SK-N-SH (cell line): Measurements from ENCODE around the gene YBX2. TPM values are rescaled to one million over a fixed set of nuclear protein-coding genes. Genes with fewer than 3 reads are reported as not detected.
A peak's percentile ranks its signal among the peaks of the same experiment; 100 is the strongest.

Experiments
- CTCF ChIA-PET: fragments of 300-600, 350-600 bp; formaldehyde crosslinking; extraction: SDS; loops from one replicate; lab custom pipeline; 2021; lab: Yijun Ruan, JAX
- POLR2A ChIA-PET: fragments of 350-600 bp; sonication (Branson Sonifier 250); formaldehyde crosslinking; extraction: SDS; loops from one replicate; lab custom pipeline; 2020; ENCODE audit warnings: antibody characterized with exemption, inconsistent platforms; lab: Yijun Ruan, JAX
- DNase-seq: peaks from one replicate; pipeline ENCODE4 v3.0.0; 2012
- H2AFZ ChIP-seq: fragments of 200-600 bp; sonication (generic); 2 replicates; pipeline ENCODE4 v1.8.1; 2016; ENCODE audit warnings: antibody characterized with exemption, mild to moderate bottlenecking, low read depth
- H3F3A ChIP-seq: fragments of 200-600 bp; sonication (generic); replicated peaks from 2 replicates; pipeline ENCODE3; 2016; ENCODE audit warnings: antibody characterized with exemption, mild to moderate bottlenecking; ENCODE audit not compliant: insufficient read depth
- H3K27ac ChIP-seq, 2 experiments: fragments of 200-500 bp in 1 of 2; fragments of 200-600 bp in 1 of 2; sonication (Bioruptor generic) in 1 of 2; sonication (generic), shearing (Covaris generic) in 1 of 2; 2 replicates each; pipeline versions ENCODE4 v1.5.1 to v1.6.1; 2014 to 2016; ENCODE audit warnings: low read depth in 2 of 2, inconsistent platforms in 1 of 2, low read length in 1 of 2, mild to moderate bottlenecking in 1 of 2, mixed read lengths in 1 of 2
- H3K27me3 ChIP-seq: fragments of 200-600 bp; sonication (generic), shearing (Covaris generic); 2 replicates; pipeline ENCODE4 v1.6.1; 2016; ENCODE audit warnings: mixed run types; ENCODE audit not compliant: insufficient read depth
- H3K36me3 ChIP-seq, 2 experiments: fragments of 200-500 bp in 1 of 2; fragments of 200-600 bp in 1 of 2; sonication (Bioruptor generic) in 1 of 2; sonication (generic) in 1 of 2; replicated peaks in 1 of 2; 2 replicates each; pipeline versions ENCODE3 to v1.5.1; 2014 to 2016; ENCODE audit warnings: low read length in 1 of 2, mild to moderate bottlenecking in 1 of 2; ENCODE audit not compliant: insufficient read depth in 2 of 2, control insufficient read depth in 1 of 2
- H3K4me1 ChIP-seq, 2 experiments: fragments of 200-500 bp in 1 of 2; fragments of 200-600 bp in 1 of 2; sonication (Bioruptor generic) in 1 of 2; sonication (generic), shearing (Covaris generic) in 1 of 2; 2 replicates each; pipeline versions ENCODE4 v1.5.1 to v1.6.1; 2014 to 2016; ENCODE audit warnings: low read depth in 1 of 2, low read length in 1 of 2, mixed run types in 1 of 2; ENCODE audit not compliant: insufficient read depth in 2 of 2, control insufficient read depth in 1 of 2
- H3K4me2 ChIP-seq: fragments of 200-600 bp; sonication (generic), shearing (Covaris generic); 2 replicates; pipeline ENCODE4 v1.6.1; 2017; ENCODE audit warnings: mixed run types
- H3K4me3 ChIP-seq, 2 experiments: fragments of 200-500 bp in 1 of 2; fragments of 200-600 bp in 1 of 2; sonication (Bioruptor generic) in 1 of 2; sonication (generic), shearing (Covaris generic) in 1 of 2; 2 replicates each; pipeline versions ENCODE4 v1.5.1 to v1.8.1; 2014 to 2016; ENCODE audit warnings: low read depth in 2 of 2, inconsistent platforms in 1 of 2, low read length in 1 of 2, mild to moderate bottlenecking in 1 of 2, mixed read lengths in 1 of 2, moderate library complexity in 1 of 2
- H3K79me2 ChIP-seq: fragments of 200-600 bp; sonication (generic); 2 replicates; pipeline ENCODE4 v1.8.1; 2017; ENCODE audit warnings: mild to moderate bottlenecking; ENCODE audit not compliant: insufficient read depth
- H3K9ac ChIP-seq: fragments of 200-600 bp; sonication (generic); 2 replicates; pipeline ENCODE4 v1.6.1; 2017; ENCODE audit warnings: mixed run types
- H3K9me2 ChIP-seq: fragments of 200-600 bp; sonication (generic); 2 replicates; pipeline ENCODE4 v1.6.1; 2017; ENCODE audit warnings: mixed run types
- H3K9me3 ChIP-seq: fragments of 200-600 bp; sonication (generic); 2 replicates; pipeline ENCODE4 v1.6.1; 2017; ENCODE audit warnings: mixed run types, mild to moderate bottlenecking, moderate library complexity
- H4K20me1 ChIP-seq: fragments of 200-600 bp; sonication (generic); 2 replicates; pipeline ENCODE4 v1.6.1; 2017; ENCODE audit warnings: mild to moderate bottlenecking, mixed run types; ENCODE audit not compliant: insufficient read depth
- FOXJ3 ChIP-seq: sonication (generic); formaldehyde crosslinking; IDR thresholded peaks from 2 replicates; pipeline ENCODE4 v1.5.1; 2020; ENCODE audit warnings: mild to moderate bottlenecking, missing genetic modification reagents
- GABPA ChIP-seq: IDR thresholded peaks from 2 replicates; pipeline ENCODE4 v1.4.0; 2012; ENCODE audit warnings: low read depth, mild to moderate bottlenecking
- GATA2 ChIP-seq: sonication (generic); formaldehyde crosslinking; IDR thresholded peaks from 2 replicates; pipeline ENCODE4 v1.5.0; 2020; ENCODE audit warnings: mild to moderate bottlenecking, missing genetic modification reagents
- JUND ChIP-seq: IDR thresholded peaks from 2 replicates; pipeline ENCODE4 v1.4.0; 2012
- MEF2A ChIP-seq: IDR thresholded peaks from 2 replicates; pipeline ENCODE4 v1.4.0; 2012; ENCODE audit warnings: low read depth, borderline replicate concordance
- MXI1 ChIP-seq: IDR thresholded peaks from 2 replicates; pipeline ENCODE4 v1.6.1; 2012; ENCODE audit warnings: mild to moderate bottlenecking, low read depth, low read length, improper control_type of control experiment
- NRF1 ChIP-seq: IDR thresholded peaks from 2 replicates; pipeline ENCODE4 v1.6.1; 2012; ENCODE audit warnings: low read depth, mild to moderate bottlenecking, low read length
- RCOR1 ChIP-seq: fragments of 150-350 bp; IDR thresholded peaks from 2 replicates; pipeline ENCODE4 v1.6.1; 2017; ENCODE audit warnings: antibody characterized with exemption, low read length
- RFX5 ChIP-seq: IDR thresholded peaks from 2 replicates; pipeline ENCODE4 v1.6.1; 2012; ENCODE audit warnings: mild to moderate bottlenecking, improper control_type of control experiment, low read length
- SIN3A ChIP-seq: IDR thresholded peaks from 2 replicates; pipeline ENCODE4 v1.6.1; 2012; ENCODE audit warnings: low read depth, mild to moderate bottlenecking, low read length, moderate library complexity, borderline replicate concordance
- SMC3 ChIP-seq: IDR thresholded peaks from 2 replicates; pipeline ENCODE4 v1.6.1; 2012; ENCODE audit warnings: low read depth, low read length, improper control_type of control experiment
- TAF1 ChIP-seq: IDR thresholded peaks from 2 replicates; pipeline ENCODE4 v1.6.1; 2012; ENCODE audit warnings: low read depth, mild to moderate bottlenecking, low read length, moderate library complexity, borderline replicate concordance
- TCF12 ChIP-seq: IDR thresholded peaks from 2 replicates; pipeline ENCODE4 v1.4.0; 2012
- TEAD4 ChIP-seq: IDR thresholded peaks from 2 replicates; pipeline ENCODE4 v1.4.0; 2012; ENCODE audit warnings: mild to moderate bottlenecking, borderline replicate concordance; ENCODE audit not compliant: insufficient read depth
- WGBS: methylation state at CpG from one replicate; pipeline ENCODE4 v1.1.6; 2017; ENCODE audit warnings: low lambda C conversion rate; 5-methylcytosine and 5-hydroxymethylcytosine counted together
- polyA plus RNA-seq, 3 experiments: library from polyadenylated mRNA; depleted of rRNA; stranded (reverse); fragments of >200 nt; gene quantifications; 2 replicates each; pipeline ENCODE4 v1.2.3, GENCODE V29; 2012
- TF ChIP-seq, protein P1 (sequence below): fragments of 200-600 bp; sonication (generic); IDR thresholded peaks from 2 replicates; pipeline ENCODE4 v1.6.1; 2017; ENCODE audit warnings: antibody characterized with exemption, mild to moderate bottlenecking, moderate library complexity
- TF ChIP-seq, protein P2 (sequence below): IDR thresholded peaks from 2 replicates; pipeline ENCODE4; 2012
- TF ChIP-seq, protein P3 (sequence below): fragments of 150-350 bp; IDR thresholded peaks from 2 replicates; pipeline ENCODE4 v1.6.1; 2017; ENCODE audit warnings: antibody characterized with exemption, low read length, low read depth, borderline replicate concordance

YBX2 gene
- polyA plus RNA-seq, 1 of the 3 experiments (the other 2 are of a cell fraction): 0.54 TPM

DNA sequence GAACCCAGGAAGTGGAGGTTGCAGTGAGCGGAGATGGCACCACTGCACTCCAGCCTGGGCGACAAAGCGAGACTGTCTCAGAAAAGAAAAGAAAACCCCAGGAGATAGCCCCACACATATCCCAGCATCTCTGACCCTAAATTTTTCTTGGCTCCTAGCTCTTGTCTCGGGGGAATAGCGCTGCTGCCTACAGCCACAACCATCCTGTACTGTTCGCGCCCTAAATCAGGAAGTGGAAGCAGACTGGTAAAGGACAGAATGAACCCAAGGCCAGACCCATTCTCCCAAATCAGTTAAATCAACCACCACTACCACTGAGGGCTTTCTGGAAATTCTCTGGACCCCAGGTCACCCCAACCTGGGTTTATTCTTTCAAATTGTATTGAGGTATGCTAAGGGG lies 44.6 kb downstream of the YBX2 start:
- 95% methylated on average over 7 of the region's 7 CpGs for WGBS
- ChIA-PET CTCF (interaction anchor here (1.5 kb wide), 1 partner anchor 46 kb away, joined by 6 read pairs; no protein-coding TSS in a partner anchor), POLR2A (interaction anchor here (0.8 to 0.9 kb wide), 2 partner anchors 10 to 59 kb away, joined by 3 read pairs; no protein-coding TSS in a partner anchor)
- H3K79me2 ChIP-seq: peaks cover 68% of the 10 kb centered on the region
- H2AFZ ChIP-seq: no peak overlapping the region
- H3K27me3 ChIP-seq: no peaks in the 10 kb centered on the region
- peak overlapping the region; percentile 94; the same call in 1 of the 2 replicates for H3K9ac ChIP-seq
- H3K36me3 ChIP-seq: peaks cover 20 to 25% of the 10 kb centered on the region in 2 experiments
- H3K27ac ChIP-seq: 0 out of 4 replicates have a peak overlapping the region, but pooled peaks of 1 of the 2 experiments have one; percentile 7
- no peaks in the 10 kb centered on the region for H4K20me1 ChIP-seq
- peak overlapping the region; percentile 81 to 95 for H3K4me3 ChIP-seq
- H3F3A ChIP-seq: peaks cover 18% of the 10 kb centered on the region
- H3K4me1 ChIP-seq: peaks cover 9 to 23% of the 10 kb centered on the region in 2 experiments; a peak in 3 of 4 replicates
- no peaks in the 10 kb centered on the region for H3K9me2 ChIP-seq
- no peaks in the 10 kb centered on the region for H3K9me3 ChIP-seq
- TF ChIP-seq, protein P1, sequence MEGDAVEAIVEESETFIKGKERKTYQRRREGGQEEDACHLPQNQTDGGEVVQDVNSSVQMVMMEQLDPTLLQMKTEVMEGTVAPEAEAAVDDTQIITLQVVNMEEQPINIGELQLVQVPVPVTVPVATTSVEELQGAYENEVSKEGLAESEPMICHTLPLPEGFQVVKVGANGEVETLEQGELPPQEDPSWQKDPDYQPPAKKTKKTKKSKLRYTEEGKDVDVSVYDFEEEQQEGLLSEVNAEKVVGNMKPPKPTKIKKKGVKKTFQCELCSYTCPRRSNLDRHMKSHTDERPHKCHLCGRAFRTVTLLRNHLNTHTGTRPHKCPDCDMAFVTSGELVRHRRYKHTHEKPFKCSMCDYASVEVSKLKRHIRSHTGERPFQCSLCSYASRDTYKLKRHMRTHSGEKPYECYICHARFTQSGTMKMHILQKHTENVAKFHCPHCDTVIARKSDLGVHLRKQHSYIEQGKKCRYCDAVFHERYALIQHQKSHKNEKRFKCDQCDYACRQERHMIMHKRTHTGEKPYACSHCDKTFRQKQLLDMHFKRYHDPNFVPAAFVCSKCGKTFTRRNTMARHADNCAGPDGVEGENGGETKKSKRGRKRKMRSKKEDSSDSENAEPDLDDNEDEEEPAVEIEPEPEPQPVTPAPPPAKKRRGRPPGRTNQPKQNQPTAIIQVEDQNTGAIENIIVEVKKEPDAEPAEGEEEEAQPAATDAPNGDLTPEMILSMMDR: no peak
- TF ChIP-seq NRF1 (no peak), RCOR1 (no peak), MEF2A (no peak), SMC3 (no peak), SIN3A (no peak), MXI1 (no peak), GABPA (no peak), JUND (no peak), TAF1 (no peak), TCF12 (no peak), TEAD4 (no peak), RFX5 (no peak), GATA2 (CRISPR knock-in tag) (no peak), FOXJ3 (CRISPR knock-in tag) (no peak)
- TF ChIP-seq, protein P2, sequence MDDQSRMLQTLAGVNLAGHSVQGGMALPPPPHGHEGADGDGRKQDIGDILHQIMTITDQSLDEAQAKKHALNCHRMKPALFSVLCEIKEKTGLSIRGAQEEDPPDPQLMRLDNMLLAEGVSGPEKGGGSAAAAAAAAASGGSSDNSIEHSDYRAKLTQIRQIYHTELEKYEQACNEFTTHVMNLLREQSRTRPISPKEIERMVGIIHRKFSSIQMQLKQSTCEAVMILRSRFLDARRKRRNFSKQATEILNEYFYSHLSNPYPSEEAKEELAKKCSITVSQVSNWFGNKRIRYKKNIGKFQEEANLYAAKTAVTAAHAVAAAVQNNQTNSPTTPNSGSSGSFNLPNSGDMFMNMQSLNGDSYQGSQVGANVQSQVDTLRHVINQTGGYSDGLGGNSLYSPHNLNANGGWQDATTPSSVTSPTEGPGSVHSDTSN: no peak
- TF ChIP-seq, protein P3, sequence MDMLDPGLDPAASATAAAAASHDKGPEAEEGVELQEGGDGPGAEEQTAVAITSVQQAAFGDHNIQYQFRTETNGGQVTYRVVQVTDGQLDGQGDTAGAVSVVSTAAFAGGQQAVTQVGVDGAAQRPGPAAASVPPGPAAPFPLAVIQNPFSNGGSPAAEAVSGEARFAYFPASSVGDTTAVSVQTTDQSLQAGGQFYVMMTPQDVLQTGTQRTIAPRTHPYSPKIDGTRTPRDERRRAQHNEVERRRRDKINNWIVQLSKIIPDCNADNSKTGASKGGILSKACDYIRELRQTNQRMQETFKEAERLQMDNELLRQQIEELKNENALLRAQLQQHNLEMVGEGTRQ: no peak
- peak overlapping the region; percentile 95 for H3K4me2 ChIP-seq
- DNase-seq: no peak
